Neutrophil (primary cell): Measurements from ENCODE around the gene CACNA2D1.

Experiments
- H3K27ac ChIP-seq: fragments of 200-600 bp; sonication (generic); 2 replicates; pipeline ENCODE4 v1.5.1; 2016; ENCODE audit warnings: mild to moderate bottlenecking, moderate library complexity
- H3K27me3 ChIP-seq: fragments of 200-600 bp; sonication (generic); 2 replicates; pipeline ENCODE4 v1.6.0; 2016; ENCODE audit warnings: mild to moderate bottlenecking
- H3K36me3 ChIP-seq: fragments of 200-600 bp; sonication (generic); 2 replicates; pipeline ENCODE4 v1.5.1; 2017
- H3K4me1 ChIP-seq, 2 experiments: fragments of 200-600 bp in 1 of 2; sonication (generic) in 1 of 2; 1 replicate in 1 of 2; 2 replicates in 1 of 2; pipeline versions ENCODE4 v1.5.1 to v1.6.1; 2013 to 2016; ENCODE audit warnings: low read depth in 1 of 2, low read length in 1 of 2, mild to moderate bottlenecking in 1 of 2, moderate library complexity in 1 of 2; ENCODE audit not compliant: control insufficient read depth in 1 of 2, insufficient read depth in 1 of 2
- H3K4me3 ChIP-seq, 2 experiments: fragments of 200-600 bp in 1 of 2; sonication (generic) in 1 of 2; 1 replicate in 1 of 2; 2 replicates in 1 of 2; pipeline ENCODE4 v1.5.1; 2013 to 2016; ENCODE audit warnings: low read depth in 1 of 2, low read length in 1 of 2, mild to moderate bottlenecking in 1 of 2, moderate library complexity in 1 of 2
- H3K9me3 ChIP-seq: fragments of 200-600 bp; sonication (generic); 2 replicates; pipeline ENCODE4 v1.5.1; 2016
- TF ChIP-seq, protein P1 (sequence below): fragments of 200-600 bp; sonication (generic); IDR thresholded peaks from 2 replicates; pipeline ENCODE4 v1.5.1; 2016; ENCODE audit warnings: antibody characterized with exemption

The CACNA2D1 gene

DNA sequence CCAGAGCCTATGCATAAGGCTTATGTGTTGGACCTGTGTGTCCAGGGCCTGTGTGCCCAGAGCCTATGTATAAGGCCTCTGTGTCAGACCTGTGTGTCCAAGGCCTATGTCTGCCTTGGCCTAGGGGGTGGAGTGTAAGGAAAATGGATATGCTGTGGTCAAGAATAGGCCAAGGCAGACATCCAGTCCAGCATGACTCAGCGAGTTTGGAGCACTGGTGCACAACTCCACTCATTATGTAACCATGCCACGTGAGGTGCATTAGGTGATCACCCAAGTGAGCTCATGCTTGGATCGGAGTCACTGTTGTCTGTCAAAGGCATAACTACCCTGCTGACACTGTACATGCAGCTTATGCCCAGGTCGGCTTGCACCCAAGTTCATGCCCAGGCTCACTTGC, 238.9 kb downstream of the CACNA2D1 start:
- Histone ChIP-seq H3K4me1 (no peaks in the 10 kb centered on the region), H3K27me3 (no peaks in the 10 kb centered on the region), H3K36me3 (no peaks in the 10 kb centered on the region), H3K27ac (no peak overlapping the region), H3K4me3 (no peak overlapping the region), H3K9me3 (no peaks in the 10 kb centered on the region)
- TF ChIP-seq, protein P1, sequence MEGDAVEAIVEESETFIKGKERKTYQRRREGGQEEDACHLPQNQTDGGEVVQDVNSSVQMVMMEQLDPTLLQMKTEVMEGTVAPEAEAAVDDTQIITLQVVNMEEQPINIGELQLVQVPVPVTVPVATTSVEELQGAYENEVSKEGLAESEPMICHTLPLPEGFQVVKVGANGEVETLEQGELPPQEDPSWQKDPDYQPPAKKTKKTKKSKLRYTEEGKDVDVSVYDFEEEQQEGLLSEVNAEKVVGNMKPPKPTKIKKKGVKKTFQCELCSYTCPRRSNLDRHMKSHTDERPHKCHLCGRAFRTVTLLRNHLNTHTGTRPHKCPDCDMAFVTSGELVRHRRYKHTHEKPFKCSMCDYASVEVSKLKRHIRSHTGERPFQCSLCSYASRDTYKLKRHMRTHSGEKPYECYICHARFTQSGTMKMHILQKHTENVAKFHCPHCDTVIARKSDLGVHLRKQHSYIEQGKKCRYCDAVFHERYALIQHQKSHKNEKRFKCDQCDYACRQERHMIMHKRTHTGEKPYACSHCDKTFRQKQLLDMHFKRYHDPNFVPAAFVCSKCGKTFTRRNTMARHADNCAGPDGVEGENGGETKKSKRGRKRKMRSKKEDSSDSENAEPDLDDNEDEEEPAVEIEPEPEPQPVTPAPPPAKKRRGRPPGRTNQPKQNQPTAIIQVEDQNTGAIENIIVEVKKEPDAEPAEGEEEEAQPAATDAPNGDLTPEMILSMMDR, result no peak

DNA sequence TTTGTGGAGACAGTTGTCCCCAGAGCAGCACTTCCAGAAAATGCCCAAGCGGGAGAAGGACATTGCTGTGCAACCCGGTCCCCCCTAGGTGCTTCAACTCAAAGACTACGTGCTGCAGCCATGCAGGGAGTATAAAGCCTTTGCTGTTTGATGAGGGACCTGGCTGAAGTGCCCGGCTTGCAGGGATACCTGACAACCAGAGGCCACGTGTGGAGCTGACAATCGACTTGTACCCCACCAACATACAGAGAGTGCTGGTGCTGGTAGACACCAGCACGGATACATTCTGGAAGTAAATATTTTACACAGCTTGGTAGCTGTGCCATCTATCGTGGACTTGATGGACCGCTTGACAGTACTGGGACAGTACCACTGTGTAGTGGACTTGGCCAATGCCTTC, 240.6 kb downstream of the CACNA2D1 start:
- no peaks in the 10 kb centered on the region for H3K36me3 ChIP-seq
- no peaks in the 10 kb centered on the region for H3K4me1 ChIP-seq
- TF ChIP-seq, protein P1, result no peak
- H3K4me3 ChIP-seq, result no peak overlapping the region
- H3K27ac ChIP-seq, result no peak overlapping the region
- H3K27me3 ChIP-seq, result no peaks in the 10 kb centered on the region
- no peaks in the 10 kb centered on the region for H3K9me3 ChIP-seq

DNA sequence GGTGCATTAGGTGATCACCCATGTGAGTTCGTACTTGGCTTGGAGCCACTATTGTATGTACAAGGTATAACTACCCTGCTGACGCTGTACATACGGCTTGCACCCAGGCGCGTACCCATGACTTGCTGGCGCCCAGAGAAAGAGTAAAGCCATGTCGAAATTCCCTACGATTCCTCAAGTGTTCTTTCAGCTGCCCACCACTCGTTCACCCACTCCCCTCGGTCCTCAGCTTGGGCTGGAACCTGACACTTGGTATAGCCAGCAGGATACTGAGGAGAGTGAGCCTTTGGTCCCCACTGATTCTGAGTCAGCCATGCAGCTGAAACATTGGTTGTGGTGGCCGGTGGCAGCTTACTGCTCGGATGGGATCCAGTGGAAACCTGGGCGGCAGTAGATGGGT, 241.5 kb downstream of the CACNA2D1 start:
- Histone ChIP-seq H3K36me3 (no peaks in the 10 kb centered on the region), H3K27ac (no peak overlapping the region), H3K4me1 (no peaks in the 10 kb centered on the region), H3K9me3 (no peaks in the 10 kb centered on the region), H3K27me3 (no peaks in the 10 kb centered on the region), H3K4me3 (no peak overlapping the region)
- TF ChIP-seq, protein P1, result no peak

DNA sequence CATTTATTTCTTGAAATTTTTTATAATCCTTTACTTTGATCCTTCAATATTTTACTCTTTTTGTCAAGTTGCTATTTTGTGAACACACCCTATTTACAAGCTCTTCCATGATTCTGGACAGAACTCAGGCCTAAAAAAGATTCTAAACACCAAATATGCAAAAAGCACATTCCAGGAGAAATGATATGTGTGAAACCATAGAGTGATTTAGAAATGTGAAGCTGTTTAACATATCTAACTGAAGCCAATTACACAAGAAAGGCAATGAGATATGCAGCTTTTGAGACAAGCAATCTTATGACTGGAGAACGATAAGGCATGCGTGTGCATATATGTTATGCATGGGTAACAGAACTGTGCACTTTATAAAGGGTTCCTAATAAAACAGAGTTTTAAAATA, 243.0 kb downstream of the CACNA2D1 start:
- no peaks in the 10 kb centered on the region for H3K36me3 ChIP-seq
- no peak overlapping the region for H3K27ac ChIP-seq
- TF ChIP-seq, protein P1, result no peak
- H3K9me3 ChIP-seq, result no peaks in the 10 kb centered on the region
- no peaks in the 10 kb centered on the region for H3K27me3 ChIP-seq
- no peaks in the 10 kb centered on the region for H3K4me1 ChIP-seq
- H3K4me3 ChIP-seq, result no peak overlapping the region

DNA sequence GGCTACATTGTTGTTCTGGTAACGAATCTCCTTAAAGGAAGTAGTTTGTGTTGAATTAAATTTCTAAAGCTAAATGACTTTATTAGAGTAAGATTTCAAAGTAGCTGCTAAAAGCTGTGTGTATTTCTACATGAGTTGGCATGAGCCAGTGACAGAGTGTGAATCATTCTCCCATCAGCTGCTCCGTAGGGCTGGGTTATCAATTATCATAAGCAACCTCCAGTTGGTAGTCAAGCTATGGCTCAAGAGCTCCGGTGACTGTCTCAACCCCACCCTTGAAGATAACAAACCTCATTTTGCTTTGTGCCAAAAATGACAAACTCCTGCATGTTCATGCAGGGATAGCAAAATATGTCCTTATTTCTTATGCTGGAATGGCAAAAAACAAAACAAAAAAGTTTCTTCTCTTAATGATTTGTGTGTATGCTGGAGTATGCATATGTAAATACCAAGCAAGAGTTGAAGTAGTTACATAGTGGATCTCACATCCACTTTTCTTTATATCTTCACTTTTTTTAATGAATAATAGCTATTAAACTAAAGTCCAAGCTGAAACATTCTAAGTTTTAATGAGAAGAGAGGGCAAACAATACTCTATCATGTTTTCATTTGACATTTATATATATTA, 249.4 kb downstream of the CACNA2D1 start:
- Histone ChIP-seq H3K27me3 (no peaks in the 10 kb centered on the region), H3K36me3 (no peaks in the 10 kb centered on the region), H3K4me1 (no peaks in the 10 kb centered on the region), H3K4me3 (no peak overlapping the region), H3K9me3 (no peaks in the 10 kb centered on the region), H3K27ac (no peak overlapping the region)
- TF ChIP-seq, protein P1, result no peak

GRCh38 chr7:82188636-82189035, 254.9 kb downstream of the CACNA2D1 start:
- Histone ChIP-seq H3K4me1 (no peaks in the 10 kb centered on the region), H3K27ac (no peak overlapping the region), H3K4me3 (no peak overlapping the region), H3K36me3 (no peaks in the 10 kb centered on the region), H3K9me3 (no peaks in the 10 kb centered on the region), H3K27me3 (no peaks in the 10 kb centered on the region)
- TF ChIP-seq, protein P1, result no peak
